Kidney glomerular epithelial cell (primary cell): ENCODE results near the gene ABCG1.

ENCODE experiments used
- DNase-seq: peaks from one replicate; lab custom pipeline; 2025; lab: John Stamatoyannopoulos, UW

ABCG1 gene

DNA sequence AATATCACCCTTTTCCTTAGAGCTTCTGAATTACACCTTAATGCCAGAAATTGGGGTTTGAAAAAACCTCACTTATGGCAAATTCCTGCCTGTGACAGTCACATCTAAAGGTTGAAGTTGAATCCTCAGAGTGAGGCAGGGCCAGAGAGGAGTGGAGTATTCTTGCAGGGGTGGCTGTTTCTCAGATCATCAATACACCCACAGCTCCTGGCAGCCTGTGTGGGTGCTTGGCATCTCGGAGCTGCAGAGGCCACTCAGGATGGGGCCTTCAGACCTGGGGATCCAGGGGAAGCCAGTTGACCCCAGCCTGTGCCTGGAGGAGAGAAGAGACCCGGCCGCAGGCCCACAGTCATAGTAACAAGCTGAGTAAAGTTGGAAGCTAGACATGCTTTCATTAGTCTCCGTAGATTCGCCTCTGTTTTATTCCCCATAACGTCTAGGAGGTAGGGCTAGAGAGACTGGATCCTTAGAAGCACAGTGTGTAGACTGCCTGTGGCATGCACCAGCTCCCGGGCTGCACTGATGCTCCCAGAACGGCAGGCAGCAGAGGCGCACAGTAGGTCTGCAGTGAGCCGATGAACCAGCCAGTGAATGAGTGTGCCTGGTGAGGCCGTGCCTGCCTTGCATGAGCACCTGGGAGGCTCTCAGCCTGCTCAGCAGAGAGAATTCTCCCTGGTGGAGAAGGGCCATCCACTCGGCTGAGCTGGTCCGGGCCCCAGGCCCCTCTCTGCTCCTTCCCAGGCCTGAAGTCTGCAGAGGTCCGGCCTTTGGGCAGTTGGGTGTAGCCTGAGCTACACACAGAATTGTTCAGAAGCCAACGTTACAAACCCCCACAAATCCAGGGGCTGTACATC is 53.4 kb downstream of the ABCG1 start:
- no peak for DNase-seq

DNA sequence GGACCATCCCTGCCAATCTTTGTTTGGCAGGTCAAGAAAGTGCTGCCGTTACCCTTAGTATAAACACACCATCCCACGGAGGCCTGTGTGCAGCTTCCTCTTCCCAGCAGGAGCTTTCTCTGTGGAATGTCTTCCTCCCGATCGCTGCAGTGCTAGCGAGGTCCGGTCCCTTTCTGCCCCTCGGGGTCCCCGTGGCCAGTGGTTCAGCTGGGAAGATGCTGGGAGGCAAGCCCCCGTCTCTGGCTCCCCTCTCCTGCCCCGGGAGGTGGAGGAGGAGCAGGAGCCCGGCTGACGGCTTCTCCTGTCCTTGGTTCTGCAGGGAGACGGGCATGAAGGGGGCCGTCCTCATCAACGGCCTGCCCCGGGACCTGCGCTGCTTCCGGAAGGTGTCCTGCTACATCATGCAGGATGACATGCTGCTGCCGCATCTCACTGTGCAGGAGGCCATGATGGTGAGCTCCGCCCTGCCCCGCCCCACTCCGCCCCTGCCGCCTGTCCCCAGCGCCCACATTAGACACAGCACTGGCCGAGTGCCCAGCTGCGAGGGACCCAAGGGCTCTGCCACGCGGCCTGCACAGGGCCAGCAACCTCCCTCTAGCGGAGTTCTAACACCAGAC is 54.2 kb downstream of the ABCG1 start:
- DNase-seq = no peak

DNA sequence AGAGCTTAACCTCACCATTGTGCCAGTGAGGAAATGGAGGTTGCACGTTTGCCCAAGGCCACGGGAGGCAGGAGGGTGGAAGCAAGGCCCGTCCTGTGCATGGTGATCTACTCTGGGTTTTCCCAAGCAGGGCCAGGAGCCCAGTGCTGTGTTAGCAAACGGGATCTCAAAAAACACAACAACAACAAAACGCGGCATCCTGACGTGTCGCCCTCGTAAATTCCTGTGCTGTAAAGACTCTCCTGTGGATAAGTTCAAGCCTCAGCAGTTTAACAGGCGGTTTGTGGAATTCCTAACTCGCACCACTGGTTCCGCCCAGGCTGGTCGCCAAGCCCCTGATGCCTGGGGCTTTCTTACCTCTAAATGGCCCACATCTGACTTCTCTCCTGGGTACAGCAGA is 57.1 kb downstream of the ABCG1 start:
- no peak for DNase-seq

DNA sequence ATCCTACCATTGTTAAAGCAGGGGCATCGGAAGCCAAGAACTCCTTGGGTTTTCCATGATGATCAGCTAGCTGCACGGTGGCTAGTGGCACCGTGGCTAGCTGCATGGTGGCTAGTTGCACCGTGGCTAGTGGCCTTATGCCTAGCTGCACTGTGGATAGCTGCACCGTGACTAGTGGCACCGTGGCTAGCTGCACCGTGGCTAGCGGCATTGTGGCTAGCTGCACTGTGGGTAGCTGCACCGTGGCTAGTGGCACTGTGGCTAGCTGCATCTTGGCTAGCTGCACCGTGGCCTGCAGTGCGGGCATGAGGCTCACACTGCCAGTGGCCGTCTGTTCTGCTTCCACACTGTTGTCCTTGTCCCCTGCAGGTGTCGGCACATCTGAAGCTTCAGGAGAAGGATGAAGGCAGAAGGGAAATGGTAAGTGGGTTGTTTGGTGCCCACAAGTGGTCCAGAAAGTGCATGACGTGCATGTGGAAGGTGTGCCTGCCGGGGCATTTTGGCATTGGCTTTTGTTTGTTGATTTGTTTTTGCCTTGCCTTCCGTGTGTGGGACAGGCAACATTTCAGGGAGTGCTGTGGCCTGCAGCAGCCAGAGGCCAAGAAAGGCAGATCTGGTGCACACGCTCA is 57.7 kb downstream of the ABCG1 start:
- no peak for DNase-seq

DNA sequence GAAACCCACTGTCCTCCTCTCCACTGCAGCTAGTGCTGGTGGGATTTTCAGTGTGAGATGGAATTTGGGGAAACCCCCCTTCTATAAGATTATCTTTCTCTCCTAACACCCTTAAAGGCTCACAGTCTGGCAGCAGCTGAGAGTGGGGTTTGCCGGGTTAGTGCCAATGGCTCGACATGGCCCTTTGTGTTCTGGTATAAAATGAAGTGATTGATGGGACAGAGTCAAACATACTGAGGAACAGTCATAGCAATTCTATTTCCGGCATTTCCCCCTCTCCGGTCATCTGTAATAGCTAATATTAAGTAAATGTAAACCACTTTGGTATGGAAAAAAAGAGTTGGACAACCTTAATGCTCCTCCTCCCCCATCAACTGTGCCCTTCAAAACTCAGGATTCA is 58.7 kb downstream of the ABCG1 start:
- no peak for DNase-seq

DNA sequence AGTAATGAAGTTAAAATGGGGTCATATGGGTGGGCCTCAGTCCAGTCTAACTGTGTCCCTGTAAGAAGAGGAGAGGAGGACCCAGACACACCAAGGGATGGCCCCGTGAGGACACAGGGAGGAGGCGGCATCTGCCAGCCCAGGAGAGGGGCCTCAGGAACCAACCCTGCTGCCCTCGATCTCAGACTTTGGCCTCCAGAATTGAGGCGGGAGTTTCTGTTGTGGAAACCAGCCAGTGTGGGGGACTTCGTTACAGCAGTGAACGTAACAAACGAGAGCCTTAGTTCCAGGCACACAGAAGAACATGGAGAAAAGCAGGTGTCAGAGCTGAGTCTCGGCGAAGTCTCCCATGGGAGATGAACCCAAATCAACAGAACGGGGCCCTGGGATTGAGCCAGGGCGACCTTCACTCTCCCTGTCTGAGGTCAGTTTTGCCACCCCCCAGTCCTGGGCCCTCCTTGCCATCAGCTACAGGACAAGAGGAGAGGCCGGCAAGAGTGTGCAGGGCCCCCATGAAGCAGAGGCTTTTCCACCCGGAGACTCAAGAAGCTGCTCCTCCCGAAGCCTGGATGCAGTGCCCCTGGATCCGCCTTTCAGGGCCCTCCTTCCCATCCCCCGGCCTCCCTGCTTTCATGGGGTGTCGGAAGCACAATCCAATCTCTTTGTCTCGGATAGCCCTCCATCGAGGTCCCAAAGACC is 59.7 kb downstream of the ABCG1 start:
- no peak for DNase-seq

DNA sequence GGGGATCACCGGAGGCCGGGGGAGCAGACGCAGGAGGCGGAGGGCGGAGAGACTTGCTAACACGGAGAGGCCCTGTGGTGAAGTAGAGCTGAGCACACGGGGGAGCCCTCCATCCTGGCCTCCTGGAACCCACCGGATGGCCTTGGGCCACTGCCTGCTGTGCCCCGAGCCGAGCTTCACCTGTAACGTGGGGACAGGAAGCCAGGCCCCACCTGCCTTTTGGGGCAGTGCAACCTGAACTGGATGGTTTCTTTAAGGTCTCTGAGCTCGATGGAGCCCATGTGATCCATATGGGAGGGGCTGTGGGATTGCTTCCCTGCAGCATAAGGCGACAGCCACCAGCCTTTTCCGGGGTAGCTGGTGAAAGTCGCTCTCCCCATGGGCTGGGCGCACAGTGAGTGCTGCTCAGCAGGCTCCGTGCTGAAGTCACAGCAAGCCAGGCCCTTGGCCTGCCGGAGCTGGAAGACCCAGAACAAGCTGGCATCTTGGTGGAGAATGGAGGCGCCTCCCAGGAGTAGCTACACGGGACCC is 60.5 kb downstream of the ABCG1 start:
- no peak for DNase-seq

DNA sequence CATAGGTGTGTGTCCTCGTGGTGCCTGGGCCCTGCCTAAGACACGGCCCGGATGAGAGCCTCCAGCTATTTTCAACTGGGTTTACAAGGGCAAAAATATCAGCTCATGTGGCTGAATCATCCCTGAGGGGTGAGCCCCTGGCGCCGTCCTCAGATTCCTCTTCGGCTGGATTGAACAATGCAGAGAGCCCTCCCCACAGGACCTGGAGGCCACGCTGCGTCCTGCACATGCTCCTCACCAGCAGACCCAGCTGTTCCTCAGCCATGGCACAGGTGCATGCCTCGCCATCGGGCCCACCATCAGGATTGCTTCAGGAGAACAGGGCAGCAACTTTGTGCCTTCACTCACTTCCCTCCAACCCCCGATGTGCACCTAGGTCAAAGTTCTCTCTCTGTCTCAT is 60.9 kb downstream of the ABCG1 start:
- DNase-seq = no peak

DNA sequence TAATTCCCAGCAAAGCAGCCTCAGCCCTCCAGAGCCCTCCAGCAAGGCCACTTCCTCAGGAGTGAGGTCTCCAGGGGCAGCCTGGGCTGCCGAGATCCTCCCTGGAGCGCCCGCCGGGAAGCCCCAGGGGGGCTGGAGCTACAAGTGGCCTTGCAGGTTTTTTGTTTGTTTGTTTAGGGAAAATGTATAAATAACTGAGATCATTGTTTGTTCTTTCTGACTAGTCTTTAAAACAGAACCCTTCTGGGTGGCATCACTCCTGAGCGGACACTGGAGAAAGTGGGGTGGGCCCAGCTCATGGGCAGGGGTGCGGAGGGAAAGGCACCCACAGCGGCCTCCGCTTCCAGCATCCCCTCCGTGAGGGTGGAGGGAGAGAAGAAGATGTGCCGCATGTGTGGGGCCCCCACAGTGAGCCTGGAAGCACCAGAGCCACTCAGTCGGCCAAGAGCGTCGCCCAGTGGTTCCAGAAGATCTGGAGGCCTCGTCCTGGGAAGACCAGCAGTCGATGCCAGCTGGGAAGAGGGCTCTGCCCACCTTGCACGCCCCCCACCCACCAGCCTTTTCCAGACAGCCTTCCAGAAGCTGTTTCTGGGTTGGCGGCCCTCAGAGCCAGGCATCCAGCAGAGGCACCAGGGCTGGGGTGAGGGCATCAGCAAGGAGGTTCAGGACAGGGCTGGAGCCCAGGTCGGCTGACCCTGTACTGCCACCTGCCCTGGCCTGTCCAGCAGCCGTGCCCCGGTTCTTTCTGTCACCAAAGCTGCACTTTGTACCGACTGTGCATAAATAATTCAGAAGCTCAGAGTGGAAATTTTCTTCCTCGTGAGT is 61.6 kb downstream of the ABCG1 start:
- no peak for DNase-seq

DNA sequence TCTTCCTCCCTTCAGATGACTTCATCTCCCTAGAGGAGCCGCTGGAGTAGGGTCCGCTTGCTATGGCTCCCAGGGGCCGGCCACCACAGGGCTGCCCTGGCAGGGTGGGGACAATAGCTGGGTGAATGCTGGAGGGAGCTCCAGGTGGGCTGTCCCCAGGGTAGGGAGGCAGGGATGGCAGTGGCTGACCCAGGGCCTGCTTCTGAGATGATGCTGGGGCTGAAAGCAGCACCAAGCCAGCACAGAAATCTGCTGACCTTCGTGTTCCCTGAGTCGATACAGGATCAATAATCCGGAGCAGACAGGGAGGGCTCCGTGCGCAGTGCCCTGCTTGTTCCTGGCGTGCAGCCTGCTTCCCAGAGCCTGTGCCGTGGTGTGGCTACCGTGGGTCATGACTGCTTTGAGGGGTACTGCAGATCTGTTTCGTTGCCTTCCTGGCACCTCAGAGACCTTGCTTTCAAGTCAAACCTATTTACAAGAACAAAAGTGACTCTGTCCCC is 62.3 kb downstream of the ABCG1 start:
- no peak for DNase-seq

DNA sequence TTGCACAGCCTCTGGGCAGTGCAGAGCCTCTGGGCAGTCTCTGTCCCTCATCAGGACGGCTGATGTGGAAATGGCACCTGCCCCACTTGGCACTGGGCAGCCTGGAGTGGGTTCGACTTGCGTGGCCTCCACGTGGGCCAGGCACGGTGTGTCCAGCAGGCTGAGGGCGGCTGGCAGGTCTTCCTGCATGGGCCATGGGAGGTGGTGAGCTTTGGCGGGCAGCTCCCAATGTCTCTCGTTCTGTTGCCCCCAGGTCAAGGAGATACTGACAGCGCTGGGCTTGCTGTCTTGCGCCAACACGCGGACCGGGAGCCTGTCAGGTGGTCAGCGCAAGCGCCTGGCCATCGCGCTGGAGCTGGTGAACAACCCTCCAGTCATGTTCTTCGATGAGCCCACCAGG is 63.1 kb downstream of the ABCG1 start:
- DNase-seq = no peak

DNA sequence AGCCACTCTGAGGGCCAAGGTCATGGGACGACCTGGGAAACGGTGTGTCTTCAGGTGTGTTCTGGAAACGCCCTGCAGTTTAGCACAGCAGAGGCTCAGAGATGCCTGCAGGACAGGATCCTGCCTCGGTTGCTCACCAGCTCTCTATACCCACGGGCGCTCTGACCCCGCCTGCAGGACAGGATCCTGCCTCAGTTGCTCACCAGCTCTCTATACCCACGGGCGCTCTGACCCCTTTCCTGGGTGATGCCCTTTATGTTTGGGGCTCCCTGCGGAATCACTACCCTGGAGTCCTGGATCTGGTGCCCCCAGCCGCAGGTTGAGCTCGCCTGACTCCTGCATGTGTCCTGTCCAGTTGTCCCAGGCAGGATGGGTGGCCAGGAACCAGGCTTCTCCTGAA is 63.8 kb downstream of the ABCG1 start:
- no peak for DNase-seq

DNA sequence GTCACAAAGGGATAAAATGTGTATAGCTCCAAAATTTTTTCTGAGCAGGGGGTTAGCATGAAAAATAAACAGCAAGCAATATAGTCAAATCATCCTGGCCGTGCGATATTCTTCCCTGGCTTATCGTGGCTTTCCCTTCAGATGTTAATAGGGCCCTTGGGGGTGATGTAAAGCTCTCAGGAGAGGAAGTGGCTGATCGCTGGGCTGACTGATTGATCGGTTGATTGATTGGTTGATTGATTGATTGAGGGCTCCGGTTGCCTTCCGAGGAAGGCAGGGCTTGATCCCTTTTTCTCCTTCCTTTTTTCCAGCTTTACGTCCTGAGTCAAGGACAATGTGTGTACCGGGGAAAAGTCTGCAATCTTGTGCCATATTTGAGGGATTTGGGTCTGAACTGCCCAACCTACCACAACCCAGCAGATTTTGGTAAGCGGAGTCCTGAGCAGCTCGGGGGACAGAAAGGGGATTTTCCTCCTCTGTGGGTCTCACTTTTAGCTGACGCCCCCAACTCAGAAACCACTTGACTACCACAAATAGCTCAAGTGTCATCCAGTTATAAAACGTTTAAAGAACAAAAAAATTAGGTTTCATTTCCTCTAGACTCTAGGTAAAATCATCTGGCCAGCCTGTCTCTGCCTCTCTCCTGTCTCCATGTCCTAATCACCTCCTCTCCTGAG is 66.8 kb downstream of the ABCG1 start:
- no peak for DNase-seq

DNA sequence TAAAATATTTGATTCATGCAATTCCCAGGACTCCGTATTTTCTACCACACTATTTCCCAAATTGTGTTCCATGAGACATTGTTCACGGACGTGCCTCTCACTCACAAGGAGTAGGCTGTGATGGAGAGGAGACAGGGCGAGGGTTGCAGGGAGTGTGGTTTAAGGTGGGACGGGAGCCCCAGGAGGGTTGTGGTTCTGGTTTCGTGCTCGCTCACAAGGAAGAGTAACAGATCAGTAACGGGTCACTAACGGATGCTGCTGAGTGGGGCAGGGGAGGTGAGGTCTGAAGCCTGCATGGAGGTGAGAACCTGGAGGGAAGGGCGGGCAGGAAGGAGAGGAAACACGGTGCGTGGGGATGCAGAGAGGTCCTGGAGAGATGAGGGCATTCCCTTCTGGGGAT is 67.5 kb downstream of the ABCG1 start:
- DNase-seq = no peak

DNA sequence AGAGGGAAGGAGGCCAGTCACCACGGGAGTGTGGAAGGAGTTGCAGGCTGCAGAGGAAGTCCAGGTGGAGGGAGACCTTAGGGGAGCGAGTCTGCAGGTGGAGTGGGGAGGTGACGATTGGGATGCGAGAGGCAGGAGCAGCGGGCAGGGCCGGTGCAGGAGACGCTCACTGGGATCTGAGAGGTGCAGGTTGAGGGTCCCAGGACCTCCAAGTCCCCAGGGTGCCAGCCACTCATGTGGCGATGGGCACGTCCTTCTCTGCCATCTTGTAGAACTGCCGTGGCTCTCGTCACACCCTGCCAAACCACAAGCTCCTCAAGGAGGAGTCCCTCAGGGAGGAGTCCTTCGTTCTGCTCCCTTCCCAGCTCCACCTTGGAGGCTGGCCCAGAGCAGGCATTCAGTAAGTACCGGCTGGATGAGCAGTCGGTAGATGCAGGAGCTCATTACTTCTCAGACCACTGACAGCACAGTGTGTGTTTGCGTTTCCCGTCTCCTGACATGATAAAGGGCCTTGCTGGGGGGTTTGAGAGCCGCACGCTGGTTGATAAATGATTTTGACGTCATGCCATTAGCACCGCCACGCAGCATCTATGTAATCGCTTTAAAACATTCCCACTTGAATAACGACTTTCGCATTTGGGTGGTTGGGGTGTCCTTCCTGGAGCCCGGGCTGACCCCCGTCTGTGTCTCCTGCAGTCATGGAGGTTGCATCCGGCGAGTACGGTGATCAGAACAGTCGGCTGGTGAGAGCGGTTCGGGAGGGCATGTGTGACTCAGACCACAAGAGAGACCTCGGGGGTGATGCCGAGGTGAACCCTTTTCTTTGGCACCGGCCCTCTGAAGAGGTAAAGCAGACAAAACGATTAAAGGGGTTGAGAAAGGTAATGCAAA is 68.5 kb downstream of the ABCG1 start:
- DNase-seq = no peak

DNA sequence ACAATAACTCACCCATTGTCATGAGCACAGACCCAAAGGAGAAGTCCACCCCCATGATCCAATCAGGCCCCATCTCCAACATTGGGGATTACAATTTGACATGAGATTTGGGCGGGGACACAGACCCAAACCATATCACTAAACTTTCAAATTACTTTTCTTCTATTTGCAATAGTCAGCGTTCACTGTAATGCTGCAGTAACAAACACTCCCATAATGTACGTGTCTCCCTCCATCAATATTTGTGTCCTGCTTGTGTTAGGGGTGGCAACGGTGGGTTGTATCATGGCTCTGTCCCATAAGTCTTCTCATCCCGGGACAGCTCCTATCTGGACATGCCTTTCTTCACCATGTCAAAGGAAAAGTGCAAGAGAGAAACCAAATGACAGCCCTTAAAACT is 70.0 kb downstream of the ABCG1 start:
- DNase-seq = no peak

DNA sequence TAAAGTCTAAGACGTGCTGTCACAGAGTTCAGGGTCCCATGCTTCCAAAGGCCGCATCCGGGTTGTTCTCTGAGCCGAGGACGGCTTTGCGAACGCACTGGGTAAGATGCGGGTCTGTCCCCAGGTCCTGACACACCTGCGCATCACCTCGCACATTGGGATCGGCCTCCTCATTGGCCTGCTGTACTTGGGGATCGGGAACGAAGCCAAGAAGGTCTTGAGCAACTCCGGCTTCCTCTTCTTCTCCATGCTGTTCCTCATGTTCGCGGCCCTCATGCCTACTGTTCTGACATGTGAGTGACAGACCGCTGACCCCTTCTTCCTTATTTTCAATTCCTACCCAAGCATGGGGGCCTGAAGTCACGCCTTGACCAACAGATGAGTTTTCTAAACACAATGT is 71.0 kb downstream of the ABCG1 start:
- no peak for DNase-seq

DNA sequence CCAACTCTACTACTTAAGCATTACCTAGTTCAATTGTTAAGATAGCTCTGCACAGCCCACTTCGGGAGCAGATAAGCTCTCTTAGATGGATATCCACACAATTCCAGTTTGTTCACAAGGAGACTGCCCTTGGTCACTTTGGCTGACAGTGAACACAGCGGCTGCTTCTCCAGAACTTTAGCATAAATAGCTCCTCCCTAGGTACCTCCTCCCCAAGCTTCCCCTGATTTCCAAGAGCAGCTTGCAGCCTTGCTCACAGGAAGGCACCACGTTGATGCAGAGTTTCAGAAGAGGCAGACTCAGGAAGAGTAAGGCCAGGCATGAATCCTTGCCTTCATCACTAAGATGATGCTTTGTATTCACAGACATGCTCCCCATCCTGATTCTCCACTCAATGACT is 71.6 kb downstream of the ABCG1 start:
- DNase-seq = no peak

DNA sequence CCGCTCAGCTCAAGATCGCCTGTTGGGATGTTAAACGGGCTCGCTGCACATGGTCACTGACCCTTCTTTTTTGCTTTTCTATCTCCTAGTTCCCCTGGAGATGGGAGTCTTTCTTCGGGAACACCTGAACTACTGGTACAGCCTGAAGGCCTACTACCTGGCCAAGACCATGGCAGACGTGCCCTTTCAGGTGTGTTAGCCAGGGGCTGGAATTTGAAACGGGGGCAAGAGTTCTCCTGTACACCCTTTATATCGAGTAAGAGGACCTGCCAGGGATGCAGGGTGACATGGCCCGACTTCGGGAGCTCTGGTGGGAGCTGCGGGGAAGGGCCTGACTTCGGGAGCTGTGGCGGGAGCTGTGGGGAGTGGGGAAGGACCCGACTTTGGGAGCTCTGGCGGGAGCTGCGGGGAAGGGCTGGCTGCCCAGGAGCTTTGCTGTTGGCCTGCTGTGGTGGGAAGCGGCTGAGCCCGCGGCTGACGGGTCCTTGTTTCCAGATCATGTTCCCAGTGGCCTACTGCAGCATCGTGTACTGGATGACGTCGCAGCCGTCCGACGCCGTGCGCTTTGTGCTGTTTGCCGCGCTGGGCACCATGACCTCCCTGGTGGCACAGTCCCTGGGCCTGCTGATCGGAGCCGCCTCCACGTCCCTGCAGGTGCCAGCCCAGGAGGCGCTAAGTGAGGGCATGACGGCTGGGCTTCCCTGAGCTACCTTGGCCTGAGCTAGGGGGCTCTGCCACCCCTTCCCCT is 72.2 kb downstream of the ABCG1 start:
- DNase-seq = no peak
